GM19239 (cell line): Measurements from ENCODE around the gene ASCC1.

Source experiments
- DNase-seq: peaks from one replicate; pipeline ENCODE4 v3.0.0; 2011; ENCODE audit warnings: low spot score; ENCODE audit not compliant: insufficient read length
- FAIRE-seq: peaks from 2 replicates; lab custom pipeline; 2011; peaks lifted over from hg19 to GRCh38; lab: Jason Lieb, UNC

The ASCC1 gene

DNA sequence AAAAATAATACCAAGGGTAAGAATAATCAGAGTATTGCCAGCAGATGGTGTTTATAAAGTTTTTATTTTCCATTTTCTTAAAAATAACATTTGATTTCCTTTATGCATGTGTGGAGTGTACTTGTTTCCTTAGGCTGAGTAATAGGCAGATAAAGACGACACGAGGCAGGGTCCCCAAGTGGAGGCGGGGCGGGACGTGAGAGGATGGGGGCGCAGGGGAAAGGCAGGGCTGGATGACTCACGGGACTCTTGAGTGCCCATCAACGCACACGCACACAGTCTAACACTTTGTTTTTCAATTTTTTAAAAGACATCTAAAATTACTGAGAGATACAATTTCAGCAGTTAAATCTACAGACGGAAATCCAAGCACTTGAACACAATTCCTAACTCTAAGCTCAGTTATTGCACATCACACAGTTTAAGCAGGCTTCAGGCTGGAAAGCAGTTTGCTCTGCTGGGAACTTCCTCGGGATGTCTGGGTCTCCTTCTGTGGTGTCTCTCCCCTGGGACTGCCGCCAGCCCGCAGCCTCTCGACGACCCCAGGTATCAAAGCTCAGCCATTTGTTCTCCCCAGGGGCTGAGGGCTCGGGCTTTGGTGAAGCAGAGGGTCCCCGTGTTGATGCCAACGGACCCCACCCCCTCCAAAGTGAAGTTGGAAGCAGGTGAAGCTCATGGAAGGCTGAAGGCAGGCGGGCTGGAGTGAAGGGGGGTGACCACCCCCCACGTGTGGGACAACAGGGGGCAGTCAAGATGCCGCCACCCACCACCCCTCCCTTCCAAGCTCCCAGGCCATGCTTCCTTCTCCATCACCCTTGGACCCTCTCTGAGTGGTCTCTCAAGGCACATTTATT lies 156.9 kb downstream of the ASCC1 start:
- DNase-seq (no peak), FAIRE-seq (no peak)

GRCh38 chr10:72058347-72058898 lies 157.7 kb downstream of the ASCC1 start:
- DNase-seq (no peak), FAIRE-seq (no peak)

DNA sequence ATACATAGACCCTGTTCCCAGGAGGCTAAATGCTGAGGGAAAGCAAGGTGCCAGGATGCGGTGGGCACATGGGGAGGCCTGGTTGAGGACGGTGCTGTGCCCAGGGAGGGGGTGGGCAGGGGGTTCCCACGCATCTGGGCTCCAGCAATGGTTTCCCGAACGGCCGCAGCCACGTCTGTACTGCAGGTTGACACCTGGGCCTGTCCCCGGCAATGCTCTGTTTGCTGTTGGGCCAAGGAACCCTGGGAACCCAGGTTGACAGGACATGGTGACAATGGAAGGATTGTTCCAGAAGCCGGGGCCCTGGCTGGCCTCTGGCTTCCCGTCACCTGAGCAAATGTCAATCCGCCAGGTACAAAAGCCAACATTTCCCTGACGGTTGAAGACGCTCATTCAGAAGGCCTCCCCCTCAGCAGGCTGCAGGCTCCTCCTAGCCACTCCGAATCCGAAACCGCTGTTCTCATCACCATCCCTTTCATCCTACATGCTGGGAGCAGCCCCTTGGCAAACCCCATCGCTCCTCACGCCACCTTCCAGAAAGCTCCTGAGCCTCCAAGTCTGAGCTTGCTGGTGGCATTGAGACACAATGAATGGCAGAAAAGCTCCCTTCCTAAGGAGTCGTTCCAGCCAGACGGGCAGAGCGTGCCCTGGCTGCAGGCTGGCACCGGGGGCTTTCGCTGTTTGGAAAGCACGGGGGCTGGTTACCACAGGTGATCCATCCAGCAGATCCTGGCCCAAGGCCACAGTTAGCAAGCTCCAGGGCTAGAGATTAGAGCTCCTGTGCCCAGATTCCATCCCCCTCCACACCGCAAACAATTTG lies 158.9 kb downstream of the ASCC1 start:
- FAIRE-seq = no peak

GRCh38 chr10:72056113-72056512 lies 160.0 kb downstream of the ASCC1 start:
- no peak for FAIRE-seq
- DNase-seq = no peak

More for the DNA sequence above, 158.9 kb downstream of the ASCC1 start:
- DNase-seq = no peak

DNA sequence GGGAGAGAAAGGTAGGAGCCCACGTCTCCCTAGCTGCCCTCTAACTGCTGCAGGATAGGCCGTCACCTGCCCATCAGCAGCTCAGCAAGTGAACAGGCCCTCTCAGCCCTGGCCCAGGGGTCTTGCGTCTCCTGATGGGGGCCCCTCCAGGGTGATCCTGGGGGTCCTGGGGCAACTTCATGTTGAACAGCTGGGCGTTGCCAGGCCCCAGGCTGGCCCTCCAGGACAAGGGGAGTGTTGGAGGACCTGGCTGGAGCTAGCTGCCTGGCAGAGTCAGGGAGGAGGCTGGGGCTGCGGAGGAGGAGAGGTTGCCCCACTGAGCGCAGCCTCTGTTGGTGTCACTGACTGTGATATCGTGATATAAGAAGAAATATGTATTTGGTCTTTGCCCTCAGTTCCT lies 162.4 kb downstream of the ASCC1 start:
- FAIRE-seq = no peak
- no peak for DNase-seq

- FAIRE-seq = no peak
Observed at GRCh38 chr10:72050873-72051272, 165.2 kb downstream of the ASCC1 start.

GRCh38 chr10:72049969-72050781 lies 165.9 kb downstream of the ASCC1 start:
- DNase-seq (no peak), FAIRE-seq (no peak)

More at GRCh38 chr10:72050873-72051272, 165.2 kb downstream of the ASCC1 start:
- DNase-seq = no peak

- DNase-seq (no peak), FAIRE-seq (no peak)
Observed at GRCh38 chr10:72049472-72049871, 166.6 kb downstream of the ASCC1 start.

GRCh38 chr10:72048450-72049124 lies 167.5 kb downstream of the ASCC1 start:
- FAIRE-seq = peak; percentile 91
- peak; percentile 91 for DNase-seq
